Stomach (tissue), 4 donors: Measurements from ENCODE around the gene KIFAP3.

Source experiments
- POLR2A ChIP-seq, 4 donors: fragments of 450-650 bp; IDR thresholded peaks; one replicate each; pipeline ENCODE4 v1.6.1; 2016; ENCODE audit warnings: antibody characterized with exemption in 4 of 4, control low read depth in 2 of 4, mild to moderate bottlenecking in 1 of 4, moderate library complexity in 1 of 4
- POLR2AphosphoS5 ChIP-seq, 3 donors: sonication (generic); formaldehyde crosslinking; IDR thresholded peaks; one replicate each; pipeline ENCODE4 v1.6.1; 2016; ENCODE audit warnings: antibody characterized with exemption in 3 of 3
- TF ChIP-seq, protein P1 (sequence below), 7 experiments: fragments of 450-650 bp in 4 of 7; fragments of 200-600 bp in 3 of 7; sonication (generic) in 3 of 7; IDR thresholded peaks; one replicate each; pipeline ENCODE4 v1.5.1; 2016 to 2019; ENCODE audit warnings: antibody characterized with exemption in 7 of 7, control low read depth in 2 of 7, mild to moderate bottlenecking in 1 of 7

GRCh38 chr1:169878498-169878897, 196.0 kb downstream of the KIFAP3 start:
- TF ChIP-seq, protein P1, sequence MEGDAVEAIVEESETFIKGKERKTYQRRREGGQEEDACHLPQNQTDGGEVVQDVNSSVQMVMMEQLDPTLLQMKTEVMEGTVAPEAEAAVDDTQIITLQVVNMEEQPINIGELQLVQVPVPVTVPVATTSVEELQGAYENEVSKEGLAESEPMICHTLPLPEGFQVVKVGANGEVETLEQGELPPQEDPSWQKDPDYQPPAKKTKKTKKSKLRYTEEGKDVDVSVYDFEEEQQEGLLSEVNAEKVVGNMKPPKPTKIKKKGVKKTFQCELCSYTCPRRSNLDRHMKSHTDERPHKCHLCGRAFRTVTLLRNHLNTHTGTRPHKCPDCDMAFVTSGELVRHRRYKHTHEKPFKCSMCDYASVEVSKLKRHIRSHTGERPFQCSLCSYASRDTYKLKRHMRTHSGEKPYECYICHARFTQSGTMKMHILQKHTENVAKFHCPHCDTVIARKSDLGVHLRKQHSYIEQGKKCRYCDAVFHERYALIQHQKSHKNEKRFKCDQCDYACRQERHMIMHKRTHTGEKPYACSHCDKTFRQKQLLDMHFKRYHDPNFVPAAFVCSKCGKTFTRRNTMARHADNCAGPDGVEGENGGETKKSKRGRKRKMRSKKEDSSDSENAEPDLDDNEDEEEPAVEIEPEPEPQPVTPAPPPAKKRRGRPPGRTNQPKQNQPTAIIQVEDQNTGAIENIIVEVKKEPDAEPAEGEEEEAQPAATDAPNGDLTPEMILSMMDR (IDR thresholded peaks at IDR 0.05): no peak
- TF ChIP-seq POLR2A (IDR thresholded peaks at IDR 0.05) (no peak), POLR2AphosphoS5 (IDR thresholded peaks at IDR 0.05) (no peak)
